IMR-90 (cell line): ENCODE data around the gene C5orf15. TPM values are rescaled to one million over a fixed set of nuclear protein-coding genes. Genes with fewer than 3 reads are reported as not detected.

Experiments used
- ATAC-seq: fragments of 200-7000 bp; cut with Tn5 transposase; 2 replicates; pipeline ENCODE4 v1.9.1; 2020; ENCODE audit warnings: low read depth, mild to moderate bottlenecking, moderate library complexity
- BruUV-seq: library from RNA; stranded (reverse); fragments of 400-500 nt; replicated peaks from 2 replicates; lab custom pipeline; 2021; lab: Mats Ljungman, UMichigan
- CTCF ChIA-PET: fragments of 300-600 bp; formaldehyde crosslinking; extraction: SDS; loops from one replicate; lab custom pipeline; 2021; ENCODE audit warnings: antibody characterized with exemption; lab: Yijun Ruan, JAX
- POLR2A ChIA-PET: fragments of 300-600 bp; sonication (Branson Sonifier 250); formaldehyde crosslinking; loops from one replicate; lab custom pipeline; 2022; ENCODE audit warnings: antibody characterized with exemption; ENCODE audit not compliant: unreplicated experiment; lab: Charles Lee
- DNase-seq: peaks from one replicate; pipeline ENCODE4 v3.0.0; 2013
- H2AFZ ChIP-seq: replicated peaks from 2 replicates; pipeline ENCODE3; 2013; ENCODE audit warnings: low read length, mild to moderate bottlenecking; ENCODE audit not compliant: poor library complexity
- H2AK5ac ChIP-seq: 2 replicates; pipeline ENCODE4 v1.6.1; 2013; ENCODE audit warnings: low read depth, low read length, inconsistent platforms
- H2AK9ac ChIP-seq: replicated peaks from 2 replicates; pipeline ENCODE3; 2013; ENCODE audit warnings: mild to moderate bottlenecking, low read depth, low read length, moderate library complexity; ENCODE audit not compliant: poor library complexity
- H2BK120ac ChIP-seq: 2 replicates; pipeline ENCODE4 v1.6.1; 2013; ENCODE audit warnings: low read depth, low read length, inconsistent platforms
- H2BK15ac ChIP-seq: 3 replicates; pipeline ENCODE4 v1.6.1; 2013; ENCODE audit warnings: low read depth, low read length, inconsistent platforms
- H2BK20ac ChIP-seq: 2 replicates; pipeline ENCODE4 v1.6.1; 2013; ENCODE audit warnings: low read depth, mild to moderate bottlenecking, inconsistent platforms, low read length, moderate library complexity
- H2BK5ac ChIP-seq: 2 replicates; pipeline ENCODE4 v1.6.1; 2013; ENCODE audit warnings: mild to moderate bottlenecking, low read depth, low read length, inconsistent platforms; ENCODE audit not compliant: poor library complexity, severe bottlenecking
- H3K14ac ChIP-seq: replicated peaks from 2 replicates; pipeline ENCODE4 v1.6.1; 2013; ENCODE audit warnings: low read depth, low read length, inconsistent platforms
- H3K18ac ChIP-seq: 2 replicates; pipeline ENCODE4 v1.6.1; 2013; ENCODE audit warnings: low read depth, low read length, control low read depth
- H3K23ac ChIP-seq: 2 replicates; pipeline ENCODE4 v1.6.1; 2013; ENCODE audit warnings: low read depth, low read length, inconsistent platforms
- H3K27ac ChIP-seq: 2 replicates; pipeline ENCODE4 v1.5.1; 2013; ENCODE audit warnings: mild to moderate bottlenecking, control low read depth, low read length; ENCODE audit not compliant: insufficient read depth
- H3K27me3 ChIP-seq: 2 replicates; pipeline ENCODE4 v1.6.1; 2013; ENCODE audit warnings: low read length; ENCODE audit not compliant: control insufficient read depth, insufficient read depth
- H3K36me3 ChIP-seq: 2 replicates; pipeline ENCODE4 v1.6.1; 2013; ENCODE audit warnings: low read length, mixed read lengths; ENCODE audit not compliant: control insufficient read depth, insufficient read depth
- H3K4ac ChIP-seq: 2 replicates; pipeline ENCODE4 v1.6.1; 2013; ENCODE audit warnings: low read depth, low read length, inconsistent platforms
- H3K4me1 ChIP-seq: 2 replicates; pipeline ENCODE4 v1.6.1; 2013; ENCODE audit warnings: low read length, mixed read lengths; ENCODE audit not compliant: control insufficient read depth, insufficient read depth
- H3K4me2 ChIP-seq: 2 replicates; pipeline ENCODE4 v1.6.1; 2013; ENCODE audit warnings: low read depth, mild to moderate bottlenecking, control low read depth, low read length, moderate library complexity
- H3K4me3 ChIP-seq: 2 replicates; pipeline ENCODE4 v1.5.1; 2013; ENCODE audit warnings: low read depth, mild to moderate bottlenecking, control low read depth, low read length, moderate library complexity; ENCODE audit not compliant: insufficient read depth
- H3K56ac ChIP-seq: 2 replicates; pipeline ENCODE4 v1.6.1; 2013; ENCODE audit warnings: low read length, inconsistent platforms; ENCODE audit not compliant: insufficient read depth; ENCODE audit errors: extremely low read depth
- H3K79me1 ChIP-seq, 2 experiments: 2 replicates each; pipeline ENCODE4 v1.6.1; 2013; ENCODE audit warnings: low read length in 2 of 2, inconsistent platforms in 1 of 2, low read depth in 1 of 2
- H3K9ac ChIP-seq: 2 replicates; pipeline ENCODE4 v1.6.1; 2013; ENCODE audit warnings: low read depth, low read length, control low read depth
- H3K9me1 ChIP-seq: 2 replicates; pipeline ENCODE4 v1.6.1; 2013; ENCODE audit warnings: low read length, inconsistent platforms; ENCODE audit not compliant: insufficient read depth
- H3K9me3 ChIP-seq: 2 replicates; pipeline ENCODE4 v1.6.1; 2013; ENCODE audit warnings: low read length; ENCODE audit not compliant: control insufficient read depth, insufficient read depth
- H4K20me1 ChIP-seq: 2 replicates; pipeline ENCODE4 v1.6.1; 2013; ENCODE audit warnings: low read length, inconsistent platforms; ENCODE audit not compliant: insufficient read depth
- H4K5ac ChIP-seq: 2 replicates; pipeline ENCODE4 v1.6.1; 2013; ENCODE audit warnings: mild to moderate bottlenecking, low read depth, low read length, control low read depth
- H4K8ac ChIP-seq, 2 experiments: 2 replicates each; pipeline ENCODE4 v1.6.1; 2013; ENCODE audit warnings: low read depth in 2 of 2, low read length in 2 of 2, control low read depth in 1 of 2, inconsistent platforms in 1 of 2
- H4K91ac ChIP-seq: 2 replicates; pipeline ENCODE4 v1.6.1; 2013; ENCODE audit warnings: low read depth, low read length, inconsistent platforms; ENCODE audit not compliant: insufficient read depth
- FOS ChIP-seq: fragments of 150-350 bp; IDR thresholded peaks from 2 replicates; pipeline ENCODE4 v1.6.1; 2016; ENCODE audit warnings: low read depth, low read length
- MAFK ChIP-seq: IDR thresholded peaks from 2 replicates; pipeline ENCODE4 v1.6.1; 2012; ENCODE audit warnings: low read depth, low read length, improper control_type of control experiment
- MXI1 ChIP-seq: IDR thresholded peaks from 2 replicates; pipeline ENCODE4 v1.6.1; 2012; ENCODE audit warnings: low read depth, mild to moderate bottlenecking, low read length, moderate library complexity, borderline replicate concordance
- NFE2L2 ChIP-seq: fragments of 150-350 bp; IDR thresholded peaks from 2 replicates; pipeline ENCODE4 v1.6.1; 2016; ENCODE audit warnings: low read depth, mild to moderate bottlenecking, low read length
- RAD21 ChIP-seq: IDR thresholded peaks from 2 replicates; pipeline ENCODE4 v1.6.1; 2012; ENCODE audit warnings: low read length, improper control_type of control experiment
- RCOR1 ChIP-seq: IDR thresholded peaks from 2 replicates; pipeline ENCODE4 v1.6.1; 2012; ENCODE audit warnings: mild to moderate bottlenecking, low read length, improper control_type of control experiment; ENCODE audit not compliant: insufficient replicate concordance
- WGBS, 2 experiments: methylation state at CpG; one replicate each; pipeline versions ENCODE4 v1.1.5 to v1.1.7; 2013; ENCODE audit warnings: missing lambda C conversion rate in 2 of 2; ENCODE audit not compliant: insufficient read length in 1 of 2; ENCODE audit errors: extremely low coverage in 2 of 2; 5-methylcytosine and 5-hydroxymethylcytosine counted together
- dilution Hi-C: fragments of 300-500 bp; cut with HindIII; formaldehyde crosslinking; loops from one replicate; pipeline ENCODE4 v1.14.3; 2018; ENCODE audit warnings: low sequenced_read_pairs; ENCODE audit not compliant: unreplicated experiment
- in situ Hi-C: fragments of 300-500 bp; cut with MboI; formaldehyde crosslinking; loops from 3 replicates; pipeline ENCODE4 v1.14.3; 2019; ENCODE audit warnings: low sequenced_read_pairs, inconsistent platforms, mixed read lengths
- intact Hi-C: fragments of 100-400 bp; cut with micrococcal nuclease; formaldehyde crosslinking; loops from 2 replicates; pipeline ENCODE4 v1.10.0; 2022
- polyA plus RNA-seq, 3 experiments: library from polyadenylated mRNA; depleted of rRNA; stranded (reverse); fragments of >200 nt; gene quantifications; 2 replicates each; pipeline ENCODE4 v1.2.3, GENCODE V29; 2012; ENCODE audit warnings: low replicate concordance in 1 of 3
- total RNA-seq: library from RNA; depleted of rRNA; stranded (reverse); fragments of >200 nt; gene quantifications from 2 replicates; pipeline ENCODE4 v1.2.3, GENCODE V29; 2012
- TF ChIP-seq, protein P1 (sequence below): fragments of 150-350 bp; IDR thresholded peaks from 2 replicates; pipeline ENCODE4 v1.6.1; 2017; ENCODE audit warnings: mild to moderate bottlenecking, antibody characterized with exemption, low read length, low read depth

Gene C5orf15
- total and polyA plus RNA-seq, 2 of the 4 experiments (the other 2 are of a cell fraction) = 35.1 to 73.5 TPM

DNA sequence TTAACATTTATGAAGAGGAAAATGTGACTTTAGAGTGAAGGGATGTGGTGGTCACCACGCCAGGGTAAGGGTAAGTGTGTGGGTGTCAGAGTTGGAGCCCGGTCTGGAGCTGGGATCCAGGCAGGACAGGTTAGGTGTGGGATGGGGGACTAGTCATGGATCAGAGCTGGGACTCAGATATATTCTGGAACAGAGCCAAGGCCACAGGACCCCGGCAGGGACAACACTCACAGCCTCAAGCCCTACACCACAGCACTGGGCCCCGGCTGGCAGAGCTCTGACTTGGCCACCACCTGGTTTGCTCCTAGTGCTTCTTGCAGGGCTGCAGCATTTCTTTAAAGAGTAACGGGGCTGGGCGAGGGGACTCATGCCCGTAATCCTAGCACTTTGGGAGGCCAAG lies 47.4 kb downstream of the C5orf15 start:
- Histone ChIP-seq H2BK5ac (no peak overlapping the region), H3K14ac (no peak overlapping the region), H2BK120ac (no peak overlapping the region), H3K79me1 (no peaks in the 10 kb centered on the region), H3K18ac (no peak overlapping the region), H3K4me1 (no peaks in the 10 kb centered on the region), H3K23ac (no peak overlapping the region), H3K27ac (no peak overlapping the region), H3K4me3 (no peak overlapping the region), H4K8ac (no peak overlapping the region), H3K9ac (no peak overlapping the region), H3K4me2 (no peak overlapping the region), H4K91ac (no peak overlapping the region), H2AFZ (no peak overlapping the region), H3K9me3 (no peaks in the 10 kb centered on the region), H4K5ac (no peak overlapping the region), H3K27me3 (peaks cover 60% of the 10 kb centered on the region), H2AK9ac (no peak overlapping the region), H2BK15ac (no peak overlapping the region), H3K4ac (no peak overlapping the region), H2BK20ac (no peak overlapping the region), H3K36me3 (no peaks in the 10 kb centered on the region), H3K56ac (no peak overlapping the region), H3K9me1 (0 out of 2 replicates have a peak, but pooled peaks cover 3% of the 10 kb centered on the region), H2AK5ac (no peak overlapping the region), H4K20me1 (no peaks in the 10 kb centered on the region)
- DNase-seq (no peak), ATAC-seq (no peak)
- in situ Hi-C loops = no loop called here
- dilution Hi-C loops = no loop called here
- ChIA-PET CTCF (no interaction called here), POLR2A (no interaction called here)
- TF ChIP-seq MAFK (no peak), MXI1 (no peak), NFE2L2 (no peak), FOS (no peak), RCOR1 (no peak), RAD21 (no peak)
- TF ChIP-seq, protein P1, sequence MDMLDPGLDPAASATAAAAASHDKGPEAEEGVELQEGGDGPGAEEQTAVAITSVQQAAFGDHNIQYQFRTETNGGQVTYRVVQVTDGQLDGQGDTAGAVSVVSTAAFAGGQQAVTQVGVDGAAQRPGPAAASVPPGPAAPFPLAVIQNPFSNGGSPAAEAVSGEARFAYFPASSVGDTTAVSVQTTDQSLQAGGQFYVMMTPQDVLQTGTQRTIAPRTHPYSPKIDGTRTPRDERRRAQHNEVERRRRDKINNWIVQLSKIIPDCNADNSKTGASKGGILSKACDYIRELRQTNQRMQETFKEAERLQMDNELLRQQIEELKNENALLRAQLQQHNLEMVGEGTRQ = no peak
- 100% methylated on average over 1 of the region's 7 CpGs; no CpG with 5 or more reads in 1 of the 2 experiments for WGBS, 2 experiments
- intact Hi-C loops = no loop called here
- no TSS peak for BruUV-seq
